Neural cell (in vitro differentiated cells): ENCODE results near the gene MUCL3. TPM values are rescaled to one million over a fixed set of nuclear protein-coding genes. Genes with fewer than 3 reads are reported as not detected.

Experiments
- H2AFZ ChIP-seq: fragments of 200-600, 300-800 bp; sonication (generic), shearing (Covaris generic); 2 replicates; pipeline ENCODE4 v1.6.0; 2014; ENCODE audit warnings: low read depth, mild to moderate bottlenecking, antibody characterized with exemption, low read length, moderate library complexity
- H3F3A ChIP-seq: fragments of 200-600 bp; shearing (Covaris generic); 2 replicates; pipeline ENCODE4 v1.6.1; 2016; ENCODE audit warnings: mild to moderate bottlenecking, moderate library complexity, mixed read lengths, antibody characterized with exemption, low read length; ENCODE audit not compliant: insufficient read depth, poor library complexity, severe bottlenecking
- H3K27ac ChIP-seq: fragments of 200-600, 300-800 bp; sonication (generic), shearing (Covaris generic); 2 replicates; pipeline ENCODE4 v1.5.1; 2014; ENCODE audit warnings: mild to moderate bottlenecking, low read length, moderate library complexity
- H3K27me3 ChIP-seq: fragments of 300-800, 200-600 bp; sonication (generic), shearing (Covaris generic); 2 replicates; pipeline ENCODE4 v1.6.0; 2014; ENCODE audit warnings: mild to moderate bottlenecking, low read depth, low read length, moderate library complexity; ENCODE audit not compliant: insufficient read depth
- H3K36me3 ChIP-seq: fragments of 300-800, 200-600 bp; sonication (generic), shearing (Covaris generic); 2 replicates; pipeline ENCODE4 v1.5.1; 2014; ENCODE audit warnings: mild to moderate bottlenecking, antibody characterized with exemption, low read length, moderate library complexity; ENCODE audit not compliant: insufficient read depth
- H3K4me2 ChIP-seq: fragments of 300-800, 200-600 bp; sonication (generic), shearing (Covaris generic); 2 replicates; pipeline ENCODE4 v1.6.0; 2014; ENCODE audit warnings: mild to moderate bottlenecking, low read length
- H3K4me3 ChIP-seq: fragments of 300-800, 200-600 bp; sonication (generic), shearing (Covaris generic); 2 replicates; pipeline ENCODE4 v1.5.1; 2014; ENCODE audit warnings: mild to moderate bottlenecking, low read length, moderate library complexity
- H3K79me2 ChIP-seq: fragments of 200-600 bp; shearing (Covaris generic); replicated peaks from 2 replicates; pipeline ENCODE4 v1.6.0; 2014; ENCODE audit warnings: mild to moderate bottlenecking, low read length, moderate library complexity; ENCODE audit not compliant: insufficient read depth
- H3K9ac ChIP-seq: fragments of 300-800, 200-600 bp; sonication (generic), shearing (Covaris generic); 2 replicates; pipeline ENCODE4 v1.6.1; 2016; ENCODE audit warnings: mild to moderate bottlenecking, low read length, mixed read lengths
- H3K9me2 ChIP-seq: fragments of 200-600 bp; shearing (Covaris generic); 2 replicates; pipeline ENCODE4 v1.6.1; 2016; ENCODE audit warnings: mild to moderate bottlenecking, low read length, mixed read lengths; ENCODE audit not compliant: insufficient read depth
- H3K9me3 ChIP-seq: fragments of 200-600, 300-800 bp; sonication (generic), shearing (Covaris generic); 2 replicates; pipeline ENCODE4 v1.6.1; 2016; ENCODE audit warnings: mild to moderate bottlenecking, mixed run types, low read length, moderate library complexity, mixed read lengths
- H4K20me1 ChIP-seq: fragments of 200-600 bp; shearing (Covaris generic); 2 replicates; pipeline ENCODE4 v1.6.1; 2016; ENCODE audit warnings: mild to moderate bottlenecking, mixed run types; ENCODE audit not compliant: insufficient read depth
- CTCF ChIP-seq: fragments of 450-650 bp; IDR thresholded peaks from 2 replicates; pipeline ENCODE4 v1.5.1; 2014; ENCODE audit warnings: antibody characterized with exemption, mild to moderate bottlenecking, moderate library complexity; ENCODE audit not compliant: poor library complexity, severe bottlenecking
- EP300 ChIP-seq: fragments of 450-650 bp; conservative IDR thresholded peaks from 2 replicates; pipeline ENCODE4 v1.6.1; 2014; ENCODE audit warnings: antibody characterized with exemption, mild to moderate bottlenecking, moderate library complexity; ENCODE audit not compliant: poor library complexity, severe bottlenecking
- MXI1 ChIP-seq: fragments of 450-650 bp; conservative IDR thresholded peaks from 2 replicates; pipeline ENCODE4 v1.6.1; 2014; ENCODE audit warnings: antibody characterized with exemption, mild to moderate bottlenecking; ENCODE audit not compliant: poor library complexity, severe bottlenecking
- POLR2AphosphoS5 ChIP-seq: IDR thresholded peaks from 2 replicates; pipeline ENCODE4 v1.6.1; 2012
- RAD21 ChIP-seq: fragments of 450-650 bp; conservative IDR thresholded peaks from 2 replicates; pipeline ENCODE4 v1.6.1; 2014; ENCODE audit warnings: antibody characterized with exemption, mild to moderate bottlenecking, moderate library complexity
- SMC3 ChIP-seq: fragments of 450-650 bp; conservative IDR thresholded peaks from 2 replicates; pipeline ENCODE4 v1.6.1; 2014; ENCODE audit warnings: antibody characterized with exemption, mild to moderate bottlenecking, moderate library complexity; ENCODE audit not compliant: poor library complexity
- TAF1 ChIP-seq: IDR thresholded peaks from 2 replicates; pipeline ENCODE4 v1.6.1; 2012; ENCODE audit warnings: low read depth
- polyA plus RNA-seq: library from polyadenylated mRNA; depleted of rRNA; stranded (reverse); fragments of >200 nt; gene quantifications from 2 replicates; pipeline ENCODE4 v1.2.3, GENCODE V29; 2014
- TF ChIP-seq, protein P1 (sequence below): IDR thresholded peaks from 2 replicates; pipeline ENCODE4 v1.6.1; 2012; ENCODE audit warnings: borderline replicate concordance

MUCL3 gene
- polyA plus RNA-seq, 1 donor from 2014 or later: not detected

DNA sequence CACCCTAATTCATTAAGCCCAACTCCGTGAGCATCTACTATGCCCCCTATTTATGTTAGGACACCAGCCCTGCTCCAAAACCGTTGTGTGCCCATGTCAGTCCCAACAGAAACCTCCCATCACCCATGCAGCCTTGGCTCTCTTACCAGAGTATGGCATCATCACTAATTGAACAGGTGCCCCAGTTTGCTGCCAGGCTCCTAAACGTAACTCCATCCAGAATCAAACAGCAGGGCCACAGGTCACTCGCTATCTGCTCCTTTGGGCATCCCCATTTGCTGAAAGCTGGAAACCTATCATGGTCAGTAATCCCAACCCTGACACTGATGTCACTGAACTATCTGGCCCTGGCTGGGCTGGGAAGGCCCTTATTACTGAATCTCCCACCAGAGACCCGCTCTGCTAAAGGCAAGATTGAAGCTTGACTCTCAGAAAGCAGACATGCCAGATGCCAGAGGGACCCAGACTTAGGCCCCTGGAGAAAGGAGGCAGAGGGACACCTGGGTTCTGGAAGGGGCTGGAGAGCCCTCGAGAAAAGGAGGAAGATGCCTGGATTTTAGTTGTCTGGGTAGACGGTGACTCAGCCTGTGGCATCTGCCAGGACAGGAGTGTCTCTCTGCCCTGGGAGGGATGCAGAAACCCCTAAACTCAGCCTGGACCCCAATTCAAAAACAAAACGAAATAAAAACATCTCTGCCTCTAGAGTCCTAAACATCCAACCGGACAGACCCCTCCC is 14.0 kb downstream of the MUCL3 start:
- H3K9ac ChIP-seq: no peak overlapping the region

DNA sequence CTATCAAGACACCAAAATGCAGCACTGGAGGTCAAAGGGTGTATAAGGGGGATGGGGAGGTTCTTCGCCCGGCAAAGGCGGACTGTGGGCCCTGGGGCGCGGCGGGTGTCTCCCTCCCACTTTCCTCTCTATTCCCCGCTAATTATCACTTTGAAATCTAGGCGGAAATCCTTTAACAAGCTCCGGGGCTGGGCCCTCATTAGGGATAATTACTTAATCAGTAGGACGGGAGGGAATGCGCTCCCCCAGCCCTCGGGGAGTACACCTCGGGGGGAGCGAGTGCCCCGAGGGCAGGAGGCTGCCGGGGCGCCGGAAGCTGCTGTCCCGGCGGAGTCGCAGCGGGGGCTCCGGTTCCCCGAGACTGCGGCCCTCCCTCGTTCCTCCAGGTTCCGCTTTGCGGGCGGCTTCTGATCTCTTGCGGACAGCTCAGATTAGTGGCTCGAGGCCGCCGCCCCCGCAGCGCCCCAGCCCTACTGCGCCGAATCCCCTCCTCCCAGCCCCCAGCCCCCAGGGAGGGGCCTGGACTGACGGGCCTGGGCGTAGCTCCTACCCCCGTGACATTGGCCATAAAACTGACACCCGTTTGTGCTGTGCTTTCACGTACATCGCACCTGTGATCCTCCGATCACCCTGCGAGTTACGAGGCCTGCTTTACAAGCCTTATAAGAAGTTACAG is 14.7 kb downstream of the MUCL3 start:
- H3F3A ChIP-seq: no peaks in the 10 kb centered on the region
- no peak overlapping the region for H3K4me2 ChIP-seq
- no peaks in the 10 kb centered on the region for H4K20me1 ChIP-seq
- no peaks in the 10 kb centered on the region for H3K9me2 ChIP-seq
- no peak overlapping the region for H2AFZ ChIP-seq
- H3K9me3 ChIP-seq: peaks cover 6% of the 10 kb centered on the region
- no peaks in the 10 kb centered on the region for H3K36me3 ChIP-seq
- no peak overlapping the region for H3K27ac ChIP-seq
- no peak overlapping the region for H3K9ac ChIP-seq
- no peaks in the 10 kb centered on the region for H3K79me2 ChIP-seq
- H3K4me3 ChIP-seq: peak overlapping the region; percentile 48
- H3K27me3 ChIP-seq: peaks cover 21% of the 10 kb centered on the region
- TF ChIP-seq POLR2AphosphoS5 (no peak), MXI1 (no peak), EP300 (no peak), CTCF (no peak), TAF1 (no peak), SMC3 (no peak), RAD21 (no peak)
- TF ChIP-seq, protein P1, sequence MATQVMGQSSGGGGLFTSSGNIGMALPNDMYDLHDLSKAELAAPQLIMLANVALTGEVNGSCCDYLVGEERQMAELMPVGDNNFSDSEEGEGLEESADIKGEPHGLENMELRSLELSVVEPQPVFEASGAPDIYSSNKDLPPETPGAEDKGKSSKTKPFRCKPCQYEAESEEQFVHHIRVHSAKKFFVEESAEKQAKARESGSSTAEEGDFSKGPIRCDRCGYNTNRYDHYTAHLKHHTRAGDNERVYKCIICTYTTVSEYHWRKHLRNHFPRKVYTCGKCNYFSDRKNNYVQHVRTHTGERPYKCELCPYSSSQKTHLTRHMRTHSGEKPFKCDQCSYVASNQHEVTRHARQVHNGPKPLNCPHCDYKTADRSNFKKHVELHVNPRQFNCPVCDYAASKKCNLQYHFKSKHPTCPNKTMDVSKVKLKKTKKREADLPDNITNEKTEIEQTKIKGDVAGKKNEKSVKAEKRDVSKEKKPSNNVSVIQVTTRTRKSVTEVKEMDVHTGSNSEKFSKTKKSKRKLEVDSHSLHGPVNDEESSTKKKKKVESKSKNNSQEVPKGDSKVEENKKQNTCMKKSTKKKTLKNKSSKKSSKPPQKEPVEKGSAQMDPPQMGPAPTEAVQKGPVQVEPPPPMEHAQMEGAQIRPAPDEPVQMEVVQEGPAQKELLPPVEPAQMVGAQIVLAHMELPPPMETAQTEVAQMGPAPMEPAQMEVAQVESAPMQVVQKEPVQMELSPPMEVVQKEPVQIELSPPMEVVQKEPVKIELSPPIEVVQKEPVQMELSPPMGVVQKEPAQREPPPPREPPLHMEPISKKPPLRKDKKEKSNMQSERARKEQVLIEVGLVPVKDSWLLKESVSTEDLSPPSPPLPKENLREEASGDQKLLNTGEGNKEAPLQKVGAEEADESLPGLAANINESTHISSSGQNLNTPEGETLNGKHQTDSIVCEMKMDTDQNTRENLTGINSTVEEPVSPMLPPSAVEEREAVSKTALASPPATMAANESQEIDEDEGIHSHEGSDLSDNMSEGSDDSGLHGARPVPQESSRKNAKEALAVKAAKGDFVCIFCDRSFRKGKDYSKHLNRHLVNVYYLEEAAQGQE: no peak

More for the DNA sequence above, 14.0 kb downstream of the MUCL3 start:
- Histone ChIP-seq H3K27me3 (peaks cover 21% of the 10 kb centered on the region), H3K36me3 (no peaks in the 10 kb centered on the region), H3K4me2 (no peak overlapping the region), H3F3A (no peaks in the 10 kb centered on the region), H3K9me3 (peaks cover 6% of the 10 kb centered on the region), H3K9me2 (no peaks in the 10 kb centered on the region), H2AFZ (no peak overlapping the region), H3K79me2 (no peaks in the 10 kb centered on the region), H3K4me3 (no peak overlapping the region), H3K27ac (no peak overlapping the region), H4K20me1 (no peaks in the 10 kb centered on the region)
- TF ChIP-seq, protein P1: no peak
- TF ChIP-seq MXI1 (no peak), CTCF (no peak), POLR2AphosphoS5 (no peak)
